IPS DF 6.9 (cell line): ENCODE data around the gene CA10.

Experiments used
- DNase-seq: peaks from one replicate; pipeline ENCODE4 v3.0.0-alpha.2; 2013; ENCODE audit warnings: low read depth, low spot score
- H3K27ac ChIP-seq: one replicate; pipeline ENCODE4 v1.5.1; 2013; ENCODE audit warnings: low read length, control low read depth
- H3K27me3 ChIP-seq: 2 replicates; pipeline ENCODE4 v1.6.1; 2013; ENCODE audit warnings: mild to moderate bottlenecking, low read length; ENCODE audit not compliant: control insufficient read depth, insufficient read depth
- H3K36me3 ChIP-seq: 2 replicates; pipeline ENCODE4 v1.6.1; 2013; ENCODE audit warnings: low read length; ENCODE audit not compliant: control insufficient read depth, insufficient read depth
- H3K4me1 ChIP-seq: 2 replicates; pipeline ENCODE4 v1.6.1; 2013; ENCODE audit warnings: low read length; ENCODE audit not compliant: control insufficient read depth, insufficient read depth
- H3K4me3 ChIP-seq: 2 replicates; pipeline ENCODE4 v1.5.1; 2013; ENCODE audit warnings: mild to moderate bottlenecking, low read length
- H3K9me3 ChIP-seq: 2 replicates; pipeline ENCODE4 v1.6.1; 2013; ENCODE audit warnings: low read length, inconsistent platforms; ENCODE audit not compliant: control insufficient read depth, insufficient read depth
- WGBS: extraction: QIAGEN DNeasy Blood & Tissue Kit; methylation state at CpG from one replicate; pipeline ENCODE4 v1.1.7; 2013; ENCODE audit warnings: mixed read lengths, missing lambda C conversion rate; ENCODE audit not compliant: insufficient read length, insufficient coverage; 5-methylcytosine and 5-hydroxymethylcytosine counted together

CA10 gene

GRCh38 chr17:52124561-52124960, 34.0 kb downstream of the CA10 start:
- H3K4me3 ChIP-seq: no peak overlapping the region
- H3K4me1 ChIP-seq: no peaks in the 10 kb centered on the region
- H3K27ac ChIP-seq: no peak overlapping the region
- no peaks in the 10 kb centered on the region for H3K27me3 ChIP-seq
- H3K36me3 ChIP-seq: no peaks in the 10 kb centered on the region
- H3K9me3 ChIP-seq: no peaks in the 10 kb centered on the region; the same call in 1 of the 2 replicates
- DNase-seq: no peak

GRCh38 chr17:52120465-52120864, 38.0 kb downstream of the CA10 start:
- H3K4me3 ChIP-seq: no peak overlapping the region
- no peaks in the 10 kb centered on the region; the same call in 1 of the 2 replicates for H3K4me1 ChIP-seq
- no peak for DNase-seq
- H3K27me3 ChIP-seq: no peaks in the 10 kb centered on the region
- H3K9me3 ChIP-seq: no peaks in the 10 kb centered on the region; the same call in 1 of the 2 replicates
- no peak overlapping the region for H3K27ac ChIP-seq
- no CpG with 5 or more reads among the region's 2 CpGs for WGBS
- no peaks in the 10 kb centered on the region for H3K36me3 ChIP-seq

- Histone ChIP-seq H3K27me3 (no peaks in the 10 kb centered on the region), H3K36me3 (no peaks in the 10 kb centered on the region), H3K27ac (no peak overlapping the region), H3K4me1 (peaks cover 2% of the 10 kb centered on the region), H3K4me3 (no peak overlapping the region), H3K9me3 (no peaks in the 10 kb centered on the region)
- WGBS: no CpG with 5 or more reads among the region's 4 CpGs
- DNase-seq: no peak
Observed at GRCh38 chr17:52110923-52111581, 47.5 kb downstream of the CA10 start.

- H3K27ac ChIP-seq: no peak overlapping the region
- no peaks in the 10 kb centered on the region for H3K36me3 ChIP-seq
- DNase-seq: peak; percentile 18
- no peak overlapping the region for H3K4me3 ChIP-seq
- peaks cover 2% of the 10 kb centered on the region; the same call in 1 of the 2 replicates for H3K4me1 ChIP-seq
- no peaks in the 10 kb centered on the region for H3K27me3 ChIP-seq
- no CpG with 5 or more reads among the region's 7 CpGs for WGBS
- no peaks in the 10 kb centered on the region for H3K9me3 ChIP-seq
Observed at GRCh38 chr17:52106638-52107261, 51.8 kb downstream of the CA10 start.

GRCh38 chr17:52106072-52106471, 52.4 kb downstream of the CA10 start:
- no peaks in the 10 kb centered on the region for H3K9me3 ChIP-seq
- peaks cover 2% of the 10 kb centered on the region; the same call in 1 of the 2 replicates for H3K4me1 ChIP-seq
- H3K36me3 ChIP-seq: no peaks in the 10 kb centered on the region
- no CpG with 5 or more reads among the region's 8 CpGs for WGBS
- H3K27me3 ChIP-seq: no peaks in the 10 kb centered on the region
- H3K27ac ChIP-seq: no peak overlapping the region
- no peak for DNase-seq
- H3K4me3 ChIP-seq: no peak overlapping the region

GRCh38 chr17:52105591-52105990, 52.9 kb downstream of the CA10 start:
- Histone ChIP-seq H3K27ac (no peak overlapping the region), H3K4me3 (no peak overlapping the region), H3K36me3 (no peaks in the 10 kb centered on the region), H3K4me1 (peaks cover 1% of the 10 kb centered on the region; the same call in 1 of the 2 replicates), H3K9me3 (no peaks in the 10 kb centered on the region), H3K27me3 (no peaks in the 10 kb centered on the region)
- DNase-seq: no peak
- WGBS: no CpG with 5 or more reads among the region's 1 CpG

- no peak overlapping the region for H3K4me3 ChIP-seq
- H3K36me3 ChIP-seq: no peaks in the 10 kb centered on the region
- no peaks in the 10 kb centered on the region for H3K9me3 ChIP-seq
- no peak for DNase-seq
- no peaks in the 10 kb centered on the region for H3K4me1 ChIP-seq
- no peaks in the 10 kb centered on the region for H3K27me3 ChIP-seq
- no peak overlapping the region for H3K27ac ChIP-seq
Observed at GRCh38 chr17:52096056-52096455, 62.5 kb downstream of the CA10 start.

- H3K27me3 ChIP-seq: no peaks in the 10 kb centered on the region
- WGBS: no CpG with 5 or more reads among the region's 2 CpGs
Observed at GRCh38 chr17:52084176-52084575, 74.3 kb downstream of the CA10 start.

GRCh38 chr17:52079496-52079895, 79.0 kb downstream of the CA10 start:
- H3K9me3 ChIP-seq: no peaks in the 10 kb centered on the region
- no peaks in the 10 kb centered on the region for H3K4me1 ChIP-seq
- H3K27me3 ChIP-seq: no peaks in the 10 kb centered on the region
- H3K27ac ChIP-seq: no peak overlapping the region
- no peak overlapping the region for H3K4me3 ChIP-seq
- H3K36me3 ChIP-seq: no peaks in the 10 kb centered on the region
- DNase-seq: no peak
- no CpG with 5 or more reads among the region's 4 CpGs for WGBS

More at GRCh38 chr17:52084176-52084575, 74.3 kb downstream of the CA10 start:
- Histone ChIP-seq H3K27ac (no peak overlapping the region), H3K9me3 (no peaks in the 10 kb centered on the region), H3K4me3 (no peak overlapping the region), H3K4me1 (no peaks in the 10 kb centered on the region), H3K36me3 (no peaks in the 10 kb centered on the region)
- no peak for DNase-seq

- Histone ChIP-seq H3K27me3 (no peaks in the 10 kb centered on the region), H3K27ac (no peak overlapping the region), H3K4me1 (no peaks in the 10 kb centered on the region), H3K36me3 (no peaks in the 10 kb centered on the region), H3K9me3 (no peaks in the 10 kb centered on the region; the same call in 1 of the 2 replicates), H3K4me3 (no peak overlapping the region)
- WGBS: no CpG with 5 or more reads among the region's 5 CpGs
- no peak for DNase-seq
Observed at GRCh38 chr17:52071712-52072111, 86.8 kb downstream of the CA10 start.

- H3K4me3 ChIP-seq: no peak overlapping the region
- H3K27ac ChIP-seq: no peak overlapping the region
- WGBS: no CpG with 5 or more reads among the region's 2 CpGs
- no peaks in the 10 kb centered on the region for H3K36me3 ChIP-seq
- H3K27me3 ChIP-seq: no peaks in the 10 kb centered on the region
- no peaks in the 10 kb centered on the region for H3K4me1 ChIP-seq
- no peaks in the 10 kb centered on the region; the same call in 1 of the 2 replicates for H3K9me3 ChIP-seq
- no peak for DNase-seq
Observed at GRCh38 chr17:52064791-52065211, 93.7 kb downstream of the CA10 start.
